ENCODE data around the gene PGS1.

PGS1 gene

GRCh38 chr17:78400581-78401240, 22.3 kb downstream of the PGS1 start:
- TF ChIP-seq CTCF (IDR thresholded peaks at IDR 0.05; ENCODE audit: insufficient read depth, low read depth, low read length, missing control alignments): no peak
- peak; percentile 82 for DNase-seq (ENCODE audit: low read depth)
- H3K4me3 ChIP-seq (ENCODE audit: low read length): no peak overlapping the region

- no peak for TF ChIP-seq CTCF (IDR thresholded peaks at IDR 0.05; ENCODE audit: insufficient read depth, low read depth, low read length, missing control alignments)
- H3K4me3 ChIP-seq (ENCODE audit: low read length): no peak overlapping the region
- peak; percentile 83 for DNase-seq (ENCODE audit: low read depth)
Measured at GRCh38 chr17:78401246-78401645, 22.8 kb downstream of the PGS1 start.

GRCh38 chr17:78401891-78402290, 23.4 kb downstream of the PGS1 start:
- DNase-seq (ENCODE audit: low read depth): no peak
- H3K4me3 ChIP-seq (ENCODE audit: low read length): no peak overlapping the region
- TF ChIP-seq CTCF (IDR thresholded peaks at IDR 0.05; ENCODE audit: insufficient read depth, low read depth, low read length, missing control alignments): no peak

GRCh38 chr17:78403822-78404221, 25.4 kb downstream of the PGS1 start:
- no peak for DNase-seq (ENCODE audit: low read depth)
- no peak overlapping the region for H3K4me3 ChIP-seq (ENCODE audit: low read length)
- TF ChIP-seq CTCF (IDR thresholded peaks at IDR 0.05; ENCODE audit: insufficient read depth, low read depth, low read length, missing control alignments): no peak

GRCh38 chr17:78406396-78406795, 27.9 kb downstream of the PGS1 start:
- DNase-seq (ENCODE audit: low read depth): no peak
- H3K4me3 ChIP-seq (ENCODE audit: low read length): no peak overlapping the region
- TF ChIP-seq CTCF (IDR thresholded peaks at IDR 0.05; ENCODE audit: insufficient read depth, low read depth, low read length, missing control alignments): no peak

GRCh38 chr17:78406920-78407319, 28.5 kb downstream of the PGS1 start:
- H3K4me3 ChIP-seq (ENCODE audit: low read length): no peak overlapping the region
- TF ChIP-seq CTCF (IDR thresholded peaks at IDR 0.05; ENCODE audit: insufficient read depth, low read depth, low read length, missing control alignments): no peak
- no peak for DNase-seq (ENCODE audit: low read depth)

GRCh38 chr17:78407387-78408000, 29.0 kb downstream of the PGS1 start:
- no peak overlapping the region for H3K4me3 ChIP-seq (ENCODE audit: low read length)
- no peak for TF ChIP-seq CTCF (IDR thresholded peaks at IDR 0.05; ENCODE audit: insufficient read depth, low read depth, low read length, missing control alignments)
- DNase-seq (ENCODE audit: low read depth): peak; percentile 57
